Measurements from ENCODE around the gene MED25.

MED25 gene

GRCh38 chr19:49817964-49818648 lies at the start of gene MED25:
MED25 (plus strand) TSS chr19:49818289; CDS start chr19:49818342, 53 bp downstream.
- peak; percentile 91 for DNase-seq

- no peak for DNase-seq
Measured at GRCh38 chr19:49770529-49770928, 47.6 kb upstream of the MED25 start.

- DNase-seq = peak; percentile 5
Measured at GRCh38 chr19:49771674-49772139, 46.4 kb upstream of the MED25 start.

- DNase-seq = no peak
Measured at GRCh38 chr19:49772850-49773432, 45.1 kb upstream of the MED25 start.

- DNase-seq = no peak
Measured at GRCh38 chr19:49773663-49774350, 44.3 kb upstream of the MED25 start.

- no peak for DNase-seq
Measured at GRCh38 chr19:49774969-49775368, 43.1 kb upstream of the MED25 start.

- no peak for DNase-seq
Measured at GRCh38 chr19:49775742-49776370, 42.2 kb upstream of the MED25 start.

GRCh38 chr19:49776371-49776764 lies 41.7 kb upstream of the MED25 start:
- no peak for DNase-seq

- DNase-seq = no peak
Measured at GRCh38 chr19:49779731-49780555, 38.1 kb upstream of the MED25 start.

GRCh38 chr19:49780861-49781260 lies 37.2 kb upstream of the MED25 start:
- no peak for DNase-seq

GRCh38 chr19:49781394-49781793 lies 36.7 kb upstream of the MED25 start:
- no peak for DNase-seq

- DNase-seq = no peak
Measured at GRCh38 chr19:49782515-49782914, 35.6 kb upstream of the MED25 start.

- DNase-seq = no peak
Measured at GRCh38 chr19:49786376-49786820, 31.7 kb upstream of the MED25 start.

GRCh38 chr19:49787746-49788145 lies 30.3 kb upstream of the MED25 start:
- no peak for DNase-seq

GRCh38 chr19:49788857-49789256 lies 29.2 kb upstream of the MED25 start:
- DNase-seq = no peak

GRCh38 chr19:49790866-49791265 lies 27.2 kb upstream of the MED25 start:
- no peak for DNase-seq

GRCh38 chr19:49791776-49792445 lies 26.2 kb upstream of the MED25 start:
- no peak for DNase-seq

- no peak for DNase-seq
Measured at GRCh38 chr19:49792829-49793560, 25.1 kb upstream of the MED25 start.

- DNase-seq = no peak
Measured at GRCh38 chr19:49793561-49793840, 24.6 kb upstream of the MED25 start.

GRCh38 chr19:49795615-49796014 lies 22.5 kb upstream of the MED25 start:
- DNase-seq = no peak

GRCh38 chr19:49798574-49798973 lies 19.5 kb upstream of the MED25 start:
- DNase-seq = no peak
